ENCODE results near the gene SBNO2. TPM values are rescaled to one million over a fixed set of nuclear protein-coding genes. Genes with fewer than 3 reads are reported as not detected.

The SBNO2 gene
- total and polyA plus RNA-seq, 4 donors: 2.2 to 25.0 (median 15.0) TPM

DNA sequence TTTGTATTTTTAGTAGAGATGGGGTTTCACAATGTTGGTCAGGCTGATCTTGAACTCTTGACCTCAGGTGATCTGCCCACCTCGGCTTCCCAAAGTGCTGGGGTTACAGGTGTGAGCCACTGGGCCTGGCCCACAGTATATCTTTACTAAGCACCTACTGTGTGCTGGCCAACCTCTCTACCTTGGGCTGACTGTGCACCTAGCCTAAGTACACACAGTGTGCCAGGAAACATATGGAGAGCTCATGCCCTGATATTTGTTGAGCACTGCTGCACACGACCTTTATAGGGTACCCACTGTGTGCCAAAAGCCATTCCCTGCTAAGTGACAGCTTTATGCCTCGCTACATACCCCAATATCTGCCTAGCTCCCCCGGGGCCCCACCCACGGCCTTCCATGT is 113.4 kb downstream of the SBNO2 start:
- Histone ChIP-seq H3K9ac (ENCODE audit: low read depth in 1 of 2, low read length in 2 of 2) (no peak overlapping the region), H3K27me3 (ENCODE audit: control insufficient read depth in 4 of 4, insufficient read depth in 4 of 4, low read length in 3 of 4) (no peaks in the 10 kb centered on the region), H3K36me3 (ENCODE audit: control insufficient read depth in 4 of 4, insufficient read depth in 3 of 4, low read depth in 1 of 4, low read length in 3 of 4) (no peaks in the 10 kb centered on the region), H3K4me3 (ENCODE audit: low read depth in 1 of 3, low read length in 3 of 3) (no peak overlapping the region), H3K4me1 (ENCODE audit: control insufficient read depth in 4 of 4, insufficient read depth in 4 of 4, low read length in 3 of 4) (peaks cover 0 to 11% (median 6%) of the 10 kb centered on the region in 4 donors), H3K9me3 (ENCODE audit: control insufficient read depth in 4 of 4, low read length in 3 of 4) (peaks cover 0 to 13% (median 0%) of the 10 kb centered on the region in 4 donors), H3K27ac (ENCODE audit: low read depth in 1 of 2, low read length in 2 of 2) (no peak overlapping the region)
- WGBS: 83% methylated on average over 5 of the region's 5 CpGs
- DNase-seq (ENCODE audit: low spot score): no peak
- TF ChIP-seq, protein P1, sequence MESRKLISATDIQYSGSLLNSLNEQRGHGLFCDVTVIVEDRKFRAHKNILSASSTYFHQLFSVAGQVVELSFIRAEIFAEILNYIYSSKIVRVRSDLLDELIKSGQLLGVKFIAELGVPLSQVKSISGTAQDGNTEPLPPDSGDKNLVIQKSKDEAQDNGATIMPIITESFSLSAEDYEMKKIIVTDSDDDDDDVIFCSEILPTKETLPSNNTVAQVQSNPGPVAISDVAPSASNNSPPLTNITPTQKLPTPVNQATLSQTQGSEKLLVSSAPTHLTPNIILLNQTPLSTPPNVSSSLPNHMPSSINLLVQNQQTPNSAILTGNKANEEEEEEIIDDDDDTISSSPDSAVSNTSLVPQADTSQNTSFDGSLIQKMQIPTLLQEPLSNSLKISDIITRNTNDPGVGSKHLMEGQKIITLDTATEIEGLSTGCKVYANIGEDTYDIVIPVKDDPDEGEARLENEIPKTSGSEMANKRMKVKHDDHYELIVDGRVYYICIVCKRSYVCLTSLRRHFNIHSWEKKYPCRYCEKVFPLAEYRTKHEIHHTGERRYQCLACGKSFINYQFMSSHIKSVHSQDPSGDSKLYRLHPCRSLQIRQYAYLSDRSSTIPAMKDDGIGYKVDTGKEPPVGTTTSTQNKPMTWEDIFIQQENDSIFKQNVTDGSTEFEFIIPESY (IDR thresholded peaks at IDR 0.05): no peak

DNA sequence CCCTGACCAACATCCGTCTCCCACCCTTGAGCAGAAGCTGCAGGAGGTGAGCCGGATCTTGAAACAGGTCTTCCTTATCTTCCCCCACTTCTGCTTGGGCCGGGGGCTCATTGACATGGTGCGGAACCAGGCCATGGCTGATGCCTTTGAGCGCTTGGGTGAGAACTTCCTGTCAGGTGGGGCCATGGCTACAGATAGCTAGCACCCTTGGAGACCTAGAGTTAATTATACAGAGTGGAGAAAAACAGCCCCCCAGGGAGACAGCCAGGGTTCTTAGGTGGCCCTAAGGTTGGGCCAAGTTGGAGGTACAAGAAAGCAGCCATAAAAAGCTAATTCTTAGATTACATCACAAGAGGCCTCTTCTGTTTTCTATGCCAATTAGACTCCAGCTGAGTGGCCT is 116.0 kb downstream of the SBNO2 start:
- TF ChIP-seq NR2F2 (IDR thresholded peaks at IDR 0.05): no peak
- Histone ChIP-seq H3K4me3 (ENCODE audit: low read depth in 1 of 3, low read length in 3 of 3) (no peak overlapping the region), H3K9ac (ENCODE audit: low read depth in 1 of 2, low read length in 2 of 2) (no peak overlapping the region), H3K27me3 (ENCODE audit: control insufficient read depth in 4 of 4, insufficient read depth in 4 of 4, low read length in 3 of 4) (no peaks in the 10 kb centered on the region), H3K4me1 (ENCODE audit: control insufficient read depth in 4 of 4, insufficient read depth in 4 of 4, low read length in 3 of 4) (no peaks in the 10 kb centered on the region), H3K36me3 (ENCODE audit: control insufficient read depth in 4 of 4, insufficient read depth in 3 of 4, low read depth in 1 of 4, low read length in 3 of 4) (no peaks in the 10 kb centered on the region), H3K9me3 (ENCODE audit: control insufficient read depth in 4 of 4, low read length in 3 of 4) (peaks cover 0 to 13% (median 0%) of the 10 kb centered on the region in 4 donors), H3K27ac (ENCODE audit: low read depth in 1 of 2, low read length in 2 of 2) (no peak overlapping the region)
- WGBS: 94% methylated on average over 5 of the region's 5 CpGs
- DNase-seq (ENCODE audit: low spot score): no peak

Other genes starting within 250 kb of the SBNO2 start
- gene ARID3A, start 248.2 kb downstream of the SBNO2 start, total RNA-seq: 10 to 100 TPM in 1 of 2 donors, 1 to 10 TPM in 1; 5.2 to 42.4 TPM
- 1 to 10 TPM in 1 of 2 donors, under 1 TPM in 1; 0.74 to 1.0 TPM for gene ARID3A, start 248.2 kb downstream of the SBNO2 start, polyA plus RNA-seq
- 10 to 100 TPM; 24.3 to 41.7 TPM for gene WDR18, start 189.9 kb downstream of the SBNO2 start, total RNA-seq
- gene WDR18, start 189.9 kb downstream of the SBNO2 start, polyA plus RNA-seq: 10 to 100 TPM; 33.8 to 45.3 TPM
- under 1 TPM in 1 of 2 donors, not detected in 1; 0.05 TPM for gene GRIN3B, start 173.8 kb downstream of the SBNO2 start, total RNA-seq
- not detected for gene GRIN3B, start 173.8 kb downstream of the SBNO2 start, polyA plus RNA-seq
- gene TMEM259, start 153.1 kb downstream of the SBNO2 start, total RNA-seq: 10 to 100 TPM; 34.3 to 80.3 TPM
- gene TMEM259, start 153.1 kb downstream of the SBNO2 start, polyA plus RNA-seq: 10 to 100 TPM; 29.7 to 99.3 TPM
- gene RNU6-2, start 152.7 kb downstream of the SBNO2 start, total RNA-seq: not detected
- gene RNU6-2, start 152.7 kb downstream of the SBNO2 start, polyA plus RNA-seq: not detected
- 10 to 100 TPM; 31.0 to 38.4 TPM for gene CNN2, start 147.7 kb downstream of the SBNO2 start, total RNA-seq
- gene CNN2, start 147.7 kb downstream of the SBNO2 start, polyA plus RNA-seq: 10 to 100 TPM; 10.1 to 22.6 TPM
- 10 to 100 TPM in 1 of 2 donors, 1 to 10 TPM in 1; 5.3 to 60.9 TPM for gene ABCA7, start 134.2 kb downstream of the SBNO2 start, total RNA-seq
- 1 to 10 TPM; 3.0 to 4.4 TPM for gene ABCA7, start 134.2 kb downstream of the SBNO2 start, polyA plus RNA-seq
- 10 to 100 TPM; 13.6 to 27.5 TPM for gene ARHGAP45, start 107.1 kb downstream of the SBNO2 start, total RNA-seq
- 1 to 10 TPM; 3.3 to 5.8 TPM for gene ARHGAP45, start 107.1 kb downstream of the SBNO2 start, polyA plus RNA-seq
- 100 to 1,000 TPM in 1 of 2 donors, 10 to 100 TPM in 1; 51.8 to 168 TPM for gene POLR2E, start 78.9 kb downstream of the SBNO2 start, total RNA-seq
- gene POLR2E, start 78.9 kb downstream of the SBNO2 start, polyA plus RNA-seq: 100 to 1,000 TPM; 175 to 211 TPM
- gene GPX4, start 70.3 kb downstream of the SBNO2 start, total RNA-seq: 100 to 1,000 TPM; 122 to 149 TPM
- 100 to 1,000 TPM; 447 to 558 TPM for gene GPX4, start 70.3 kb downstream of the SBNO2 start, polyA plus RNA-seq
- 100 to 1,000 TPM in 1 of 2 donors, 10 to 100 TPM in 1; 40.6 to 126 TPM for gene STK11, start 31.5 kb upstream of the SBNO2 start, total RNA-seq
- 10 to 100 TPM in 1 of 2 donors, 1 to 10 TPM in 1; 3.0 to 30.3 TPM for gene STK11, start 31.5 kb upstream of the SBNO2 start, polyA plus RNA-seq
- under 1 TPM; 0.05 to 0.25 TPM for gene CBARP, start 63.7 kb upstream of the SBNO2 start, total RNA-seq
- gene CBARP, start 63.7 kb upstream of the SBNO2 start, polyA plus RNA-seq: under 1 TPM in 1 of 2 donors, not detected in 1; 0.06 TPM
- 10 to 100 TPM; 20.2 to 44.5 TPM for gene ATP5F1D, start 67.5 kb upstream of the SBNO2 start, total RNA-seq
- gene ATP5F1D, start 67.5 kb upstream of the SBNO2 start, polyA plus RNA-seq: 100 to 1,000 TPM; 246 to 315 TPM
- 10 to 100 TPM in 1 of 2 donors, 1 to 10 TPM in 1; 9.1 to 22.9 TPM for gene MIDN, start 74.3 kb upstream of the SBNO2 start, total RNA-seq
- gene MIDN, start 74.3 kb upstream of the SBNO2 start, polyA plus RNA-seq: 10 to 100 TPM in 1 of 2 donors, 1 to 10 TPM in 1; 2.9 to 14.6 TPM
- 100 to 1,000 TPM in 1 of 2 donors, 10 to 100 TPM in 1; 80.5 to 135 TPM for gene CIRBP, start 95.1 kb upstream of the SBNO2 start, total RNA-seq
- 100 to 1,000 TPM in 1 of 2 donors, 10 to 100 TPM in 1; 41.1 to 113 TPM for gene CIRBP, start 95.1 kb upstream of the SBNO2 start, polyA plus RNA-seq
- gene FAM174C, start 101.3 kb upstream of the SBNO2 start, total RNA-seq: 10 to 100 TPM; 14.6 to 15.7 TPM
- 10 to 100 TPM; 51.9 to 79.8 TPM for gene FAM174C, start 101.3 kb upstream of the SBNO2 start, polyA plus RNA-seq
- 1 to 10 TPM in 1 of 2 donors, under 1 TPM in 1; 0.98 to 6.2 TPM for gene EFNA2, start 111.6 kb upstream of the SBNO2 start, total RNA-seq
- gene EFNA2, start 111.6 kb upstream of the SBNO2 start, polyA plus RNA-seq: 1 to 10 TPM; 2.5 to 9.8 TPM
- 10 to 100 TPM; 54.4 to 85.7 TPM for gene NDUFS7, start 209.6 kb upstream of the SBNO2 start, total RNA-seq
- 100 to 1,000 TPM; 170 to 185 TPM for gene NDUFS7, start 209.6 kb upstream of the SBNO2 start, polyA plus RNA-seq
- 100 to 1,000 TPM in 1 of 2 donors, 10 to 100 TPM in 1; 76.2 to 181 TPM for gene GAMT, start 227.3 kb upstream of the SBNO2 start, total RNA-seq
- 100 to 1,000 TPM; 367 to 394 TPM for gene GAMT, start 227.3 kb upstream of the SBNO2 start, polyA plus RNA-seq
- 10 to 100 TPM; 30.0 to 45.0 TPM for gene DAZAP1, start 233.3 kb upstream of the SBNO2 start, total RNA-seq
- gene DAZAP1, start 233.3 kb upstream of the SBNO2 start, polyA plus RNA-seq: 10 to 100 TPM in 1 of 2 donors, 1 to 10 TPM in 1; 5.4 to 29.4 TPM

Measured in liver (tissue), 9 donors.